ENCODE results near the gene MICB.

Gene MICB

DNA sequence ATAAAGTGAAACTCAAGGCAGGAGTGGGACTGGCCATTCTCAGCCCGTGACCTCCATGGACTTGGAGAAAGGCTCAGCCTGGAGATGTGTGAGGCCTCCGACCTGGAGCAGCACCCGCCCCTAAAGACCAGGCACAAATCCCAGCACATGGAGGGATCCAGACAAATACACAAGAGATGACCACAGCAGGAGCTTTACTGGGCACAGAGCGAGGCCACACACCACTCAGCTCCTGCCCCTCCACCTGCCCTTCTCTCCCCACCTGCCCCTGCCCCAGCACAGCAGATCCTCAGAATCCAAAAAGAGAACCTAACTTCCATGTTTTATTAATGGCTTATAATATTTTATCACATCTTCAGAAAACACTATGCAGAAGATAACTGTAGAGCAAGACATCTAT, 20.4 kb upstream of the MICB start:
- Histone ChIP-seq H3K36me3 (replicated peaks; ENCODE audit: insufficient read depth, low read length) (no peaks in the 10 kb centered on the region), H2AFZ (ENCODE audit: low read length) (no peak overlapping the region), H4K20me1 (ENCODE audit: insufficient read depth, low read length) (no peaks in the 10 kb centered on the region), H3K9me2 (replicated peaks; ENCODE audit: insufficient read depth, low read length) (no peaks in the 10 kb centered on the region), H3K27ac (ENCODE audit: low read length) (no peak overlapping the region), H3K4me1 (ENCODE audit: low read length) (peaks cover 22% of the 10 kb centered on the region), H3K27me3 (replicated peaks; ENCODE audit: insufficient read depth, low read length) (no peaks in the 10 kb centered on the region), H3K9ac (ENCODE audit: low read length) (no peak overlapping the region), H3F3A (ENCODE audit: insufficient read depth, low read length) (peaks cover 10% of the 10 kb centered on the region), H3K4me3 (ENCODE audit: low read length) (no peak overlapping the region), H3K9me3 (replicated peaks; ENCODE audit: insufficient read depth, low read length) (no peaks in the 10 kb centered on the region), H3K4me2 (ENCODE audit: low read depth, low read length) (no peak overlapping the region), H3K79me2 (ENCODE audit: low read length) (no peaks in the 10 kb centered on the region)
- DNase-seq, result no peak
- TF ChIP-seq, protein P1, sequence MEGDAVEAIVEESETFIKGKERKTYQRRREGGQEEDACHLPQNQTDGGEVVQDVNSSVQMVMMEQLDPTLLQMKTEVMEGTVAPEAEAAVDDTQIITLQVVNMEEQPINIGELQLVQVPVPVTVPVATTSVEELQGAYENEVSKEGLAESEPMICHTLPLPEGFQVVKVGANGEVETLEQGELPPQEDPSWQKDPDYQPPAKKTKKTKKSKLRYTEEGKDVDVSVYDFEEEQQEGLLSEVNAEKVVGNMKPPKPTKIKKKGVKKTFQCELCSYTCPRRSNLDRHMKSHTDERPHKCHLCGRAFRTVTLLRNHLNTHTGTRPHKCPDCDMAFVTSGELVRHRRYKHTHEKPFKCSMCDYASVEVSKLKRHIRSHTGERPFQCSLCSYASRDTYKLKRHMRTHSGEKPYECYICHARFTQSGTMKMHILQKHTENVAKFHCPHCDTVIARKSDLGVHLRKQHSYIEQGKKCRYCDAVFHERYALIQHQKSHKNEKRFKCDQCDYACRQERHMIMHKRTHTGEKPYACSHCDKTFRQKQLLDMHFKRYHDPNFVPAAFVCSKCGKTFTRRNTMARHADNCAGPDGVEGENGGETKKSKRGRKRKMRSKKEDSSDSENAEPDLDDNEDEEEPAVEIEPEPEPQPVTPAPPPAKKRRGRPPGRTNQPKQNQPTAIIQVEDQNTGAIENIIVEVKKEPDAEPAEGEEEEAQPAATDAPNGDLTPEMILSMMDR (IDR thresholded peaks at IDR 0.05; ENCODE audit: low read length), result no peak
- TF ChIP-seq EZH2 (optimal IDR thresholded peaks at IDR 0.05; ENCODE audit: low read depth, low read length), result no peak
- no peak for TF ChIP-seq EZH2phosphoT487 (IDR thresholded peaks at IDR 0.05; ENCODE audit: low read length)

DNA sequence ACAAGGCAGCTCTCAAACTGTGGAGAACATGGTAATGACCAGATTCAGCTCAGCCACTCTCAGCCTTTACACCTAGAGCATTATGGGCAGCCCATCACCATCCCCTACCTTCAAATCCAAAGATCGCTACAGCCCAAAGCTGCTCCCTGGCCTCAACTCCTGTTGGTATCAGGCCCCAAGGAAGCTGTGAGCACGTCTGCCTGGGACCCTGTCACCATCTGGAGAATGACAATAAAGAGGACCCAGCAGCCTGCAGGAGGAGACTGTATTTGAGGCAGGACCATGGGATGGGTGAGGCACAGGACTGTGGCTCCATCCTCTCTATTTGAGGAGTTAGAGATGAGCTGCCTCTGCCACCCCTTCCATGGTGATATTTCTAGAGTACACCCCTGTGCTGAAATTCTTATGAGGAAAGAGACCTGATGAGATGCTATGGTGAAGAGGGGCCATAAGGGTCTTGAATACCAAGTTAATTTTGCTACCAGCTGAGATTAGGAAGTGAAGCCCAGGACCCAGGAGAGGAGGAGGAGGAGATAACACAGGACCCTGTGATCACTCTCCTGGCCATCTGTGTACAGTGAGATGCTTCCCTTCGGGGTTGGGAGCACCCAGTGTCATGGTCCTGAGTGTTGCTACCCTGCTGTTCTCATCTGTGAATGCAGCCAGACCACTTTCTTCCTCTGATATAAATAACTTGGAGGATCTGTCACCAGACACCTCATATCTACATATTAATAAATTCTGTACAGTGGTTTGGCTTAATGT, 19.6 kb upstream of the MICB start:
- no peaks in the 10 kb centered on the region for H3K79me2 ChIP-seq (ENCODE audit: low read length)
- no peak overlapping the region for H3K4me2 ChIP-seq (ENCODE audit: low read depth, low read length)
- DNase-seq, result no peak
- no peaks in the 10 kb centered on the region for H3K9me3 ChIP-seq (replicated peaks; ENCODE audit: insufficient read depth, low read length)
- no peaks in the 10 kb centered on the region for H3K36me3 ChIP-seq (replicated peaks; ENCODE audit: insufficient read depth, low read length)
- no peak overlapping the region for H3K9ac ChIP-seq (ENCODE audit: low read length)
- TF ChIP-seq EZH2phosphoT487 (IDR thresholded peaks at IDR 0.05; ENCODE audit: low read length), result no peak
- TF ChIP-seq, protein P1 (IDR thresholded peaks at IDR 0.05; ENCODE audit: low read length), result no peak
- TF ChIP-seq EZH2 (optimal IDR thresholded peaks at IDR 0.05; ENCODE audit: low read depth, low read length), result no peak
- H2AFZ ChIP-seq (ENCODE audit: low read length), result no peak overlapping the region
- no peaks in the 10 kb centered on the region for H3K27me3 ChIP-seq (replicated peaks; ENCODE audit: insufficient read depth, low read length)
- no peaks in the 10 kb centered on the region for H3K9me2 ChIP-seq (replicated peaks; ENCODE audit: insufficient read depth, low read length)
- H3K27ac ChIP-seq (ENCODE audit: low read length), result no peak overlapping the region
- H4K20me1 ChIP-seq (ENCODE audit: insufficient read depth, low read length), result no peaks in the 10 kb centered on the region
- no peak overlapping the region for H3K4me3 ChIP-seq (ENCODE audit: low read length)
- peaks cover 18% of the 10 kb centered on the region for H3K4me1 ChIP-seq (ENCODE audit: low read length)
- peaks cover 9% of the 10 kb centered on the region for H3F3A ChIP-seq (ENCODE audit: insufficient read depth, low read length)

DNA sequence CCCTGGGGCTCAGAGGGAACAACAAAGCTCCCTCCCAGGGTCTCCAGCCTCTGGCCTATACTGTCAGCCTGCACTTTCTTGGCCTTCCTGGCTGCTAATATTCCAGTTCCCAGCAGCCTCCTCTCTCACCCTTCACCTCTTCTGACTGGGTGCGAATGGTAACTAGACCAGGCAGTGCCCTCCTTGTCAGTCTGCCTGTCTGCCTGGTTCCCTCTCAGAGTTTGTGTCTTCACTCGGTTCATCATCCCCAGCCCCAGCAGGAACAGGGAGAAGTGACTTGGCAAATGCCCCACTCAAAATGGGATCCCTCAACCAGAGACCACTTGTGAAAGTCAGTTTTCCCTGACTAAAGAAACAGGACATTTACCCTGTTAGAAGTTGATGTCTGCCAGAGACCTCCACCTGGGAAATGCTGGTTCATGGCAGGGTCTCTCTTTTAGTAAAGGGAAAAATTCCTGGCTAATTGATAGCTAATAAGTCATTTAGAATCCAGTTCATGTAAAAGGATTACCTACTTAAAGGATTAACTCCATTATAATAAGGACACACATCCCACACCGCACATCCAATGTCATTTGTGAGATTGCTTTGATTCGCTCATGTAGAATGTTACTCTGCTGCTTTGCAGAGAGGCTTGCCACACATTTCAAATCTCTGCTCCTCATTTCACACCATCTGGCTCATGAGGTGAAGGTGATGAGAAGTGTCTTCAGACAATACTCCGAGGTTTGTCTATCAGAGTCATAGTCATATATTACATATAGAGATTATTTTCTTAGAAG, 18.6 kb upstream of the MICB start:
- H3K9ac ChIP-seq (ENCODE audit: low read length), result no peak overlapping the region
- no peaks in the 10 kb centered on the region for H4K20me1 ChIP-seq (ENCODE audit: insufficient read depth, low read length)
- no peaks in the 10 kb centered on the region for H3K36me3 ChIP-seq (replicated peaks; ENCODE audit: insufficient read depth, low read length)
- no peaks in the 10 kb centered on the region for H3K27me3 ChIP-seq (replicated peaks; ENCODE audit: insufficient read depth, low read length)
- no peak overlapping the region for H3K4me2 ChIP-seq (ENCODE audit: low read depth, low read length)
- TF ChIP-seq EZH2phosphoT487 (IDR thresholded peaks at IDR 0.05; ENCODE audit: low read length) (no peak), EZH2 (optimal IDR thresholded peaks at IDR 0.05; ENCODE audit: low read depth, low read length) (no peak)
- TF ChIP-seq, protein P1 (IDR thresholded peaks at IDR 0.05; ENCODE audit: low read length), result no peak
- H3K9me3 ChIP-seq (replicated peaks; ENCODE audit: insufficient read depth, low read length), result no peaks in the 10 kb centered on the region
- no peaks in the 10 kb centered on the region for H3F3A ChIP-seq (ENCODE audit: insufficient read depth, low read length)
- no peak for DNase-seq
- no peaks in the 10 kb centered on the region for H3K79me2 ChIP-seq (ENCODE audit: low read length)
- no peak overlapping the region for H2AFZ ChIP-seq (ENCODE audit: low read length)
- H3K4me1 ChIP-seq (ENCODE audit: low read length), result peaks cover 9% of the 10 kb centered on the region
- no peak overlapping the region for H3K4me3 ChIP-seq (ENCODE audit: low read length)
- H3K27ac ChIP-seq (ENCODE audit: low read length), result no peak overlapping the region
- H3K9me2 ChIP-seq (replicated peaks; ENCODE audit: insufficient read depth, low read length), result no peaks in the 10 kb centered on the region

All from MM.1S (cell line).